OCI-LY1 (cell line): ENCODE results near the gene UFSP2.

Source experiments
- H2AFZ ChIP-seq: fragments of 200-600 bp; sonication (generic), shearing (Covaris generic); 2 replicates; pipeline ENCODE4 v1.6.0; 2014; ENCODE audit warnings: antibody characterized with exemption, mild to moderate bottlenecking, low read length
- H3F3A ChIP-seq: fragments of 200-600 bp; sonication (generic), shearing (Covaris generic); 2 replicates; pipeline ENCODE4 v1.6.0; 2014; ENCODE audit warnings: mild to moderate bottlenecking, antibody characterized with exemption, low read length, moderate library complexity; ENCODE audit not compliant: insufficient read depth
- H3K27ac ChIP-seq: fragments of 200-600 bp; sonication (generic); 2 replicates; pipeline ENCODE4 v1.5.1; 2014; ENCODE audit warnings: low read length, mixed run types, mild to moderate bottlenecking, low read depth; ENCODE audit not compliant: poor library complexity, severe bottlenecking
- H3K27me3 ChIP-seq: fragments of 200-600 bp; sonication (generic); 2 replicates; pipeline ENCODE4 v1.6.0; 2014; ENCODE audit warnings: antibody characterized with exemption, mild to moderate bottlenecking, low read length, moderate library complexity; ENCODE audit not compliant: insufficient read depth
- H3K36me3 ChIP-seq: fragments of 200-600 bp; sonication (generic); 2 replicates; pipeline ENCODE4 v1.6.1; 2014; ENCODE audit warnings: mild to moderate bottlenecking, antibody characterized with exemption, low read length, moderate library complexity, mixed read lengths; ENCODE audit not compliant: insufficient read depth
- H3K4me1 ChIP-seq: fragments of 200-600 bp; sonication (generic); 2 replicates; pipeline ENCODE4 v1.5.1; 2014; ENCODE audit warnings: mild to moderate bottlenecking, low read length, moderate library complexity; ENCODE audit not compliant: insufficient read depth, severe bottlenecking
- H3K4me2 ChIP-seq: fragments of 200-600 bp; sonication (generic), shearing (Covaris generic); 2 replicates; pipeline ENCODE4 v1.6.1; 2014; ENCODE audit warnings: low read length
- H3K4me3 ChIP-seq: fragments of 200-600 bp; sonication (generic); 2 replicates; pipeline ENCODE4 v1.5.1; 2014; ENCODE audit warnings: low read length, low read depth, mild to moderate bottlenecking, mixed read lengths; ENCODE audit not compliant: poor library complexity, severe bottlenecking
- H3K79me2 ChIP-seq: fragments of 200-600 bp; shearing (Covaris generic); 2 replicates; pipeline ENCODE4 v1.6.1; 2016; ENCODE audit warnings: mixed run types, low read length, mixed read lengths; ENCODE audit not compliant: insufficient read depth
- H3K9ac ChIP-seq: fragments of 200-600 bp; sonication (generic), shearing (Covaris generic); 2 replicates; pipeline ENCODE4 v1.6.1; 2014; ENCODE audit warnings: mild to moderate bottlenecking, low read length, mixed read lengths
- H3K9me2 ChIP-seq: fragments of 200-600 bp; sonication (generic), shearing (Covaris generic); 2 replicates; pipeline ENCODE4 v1.6.1; 2014; ENCODE audit warnings: low read depth, mild to moderate bottlenecking, low read length, mixed read lengths
- H3K9me3 ChIP-seq: fragments of 200-600 bp; shearing (Covaris generic); 2 replicates; pipeline ENCODE4 v1.6.1; 2014; ENCODE audit warnings: low read length, mixed read lengths
- H4K20me1 ChIP-seq: fragments of 200-600 bp; sonication (generic), shearing (Covaris generic); 2 replicates; pipeline ENCODE4 v1.6.0; 2016; ENCODE audit warnings: mild to moderate bottlenecking, low read length; ENCODE audit not compliant: insufficient read depth
- EZH2 ChIP-seq: fragments of 200-600 bp; sonication (generic), shearing (Covaris generic); IDR thresholded peaks from 2 replicates; pipeline ENCODE4 v1.8.0; 2017; ENCODE audit warnings: borderline replicate concordance, mixed run types, mild to moderate bottlenecking, antibody characterized with exemption, low read length, moderate library complexity, mixed read lengths
- TF ChIP-seq, protein P1 (sequence below): fragments of 200-600 bp; sonication (generic), shearing (Covaris generic); IDR thresholded peaks from 2 replicates; pipeline ENCODE4 v1.5.1; 2017; ENCODE audit warnings: mild to moderate bottlenecking, antibody characterized with exemption, low read length, moderate library complexity, mixed read lengths

Gene UFSP2

DNA sequence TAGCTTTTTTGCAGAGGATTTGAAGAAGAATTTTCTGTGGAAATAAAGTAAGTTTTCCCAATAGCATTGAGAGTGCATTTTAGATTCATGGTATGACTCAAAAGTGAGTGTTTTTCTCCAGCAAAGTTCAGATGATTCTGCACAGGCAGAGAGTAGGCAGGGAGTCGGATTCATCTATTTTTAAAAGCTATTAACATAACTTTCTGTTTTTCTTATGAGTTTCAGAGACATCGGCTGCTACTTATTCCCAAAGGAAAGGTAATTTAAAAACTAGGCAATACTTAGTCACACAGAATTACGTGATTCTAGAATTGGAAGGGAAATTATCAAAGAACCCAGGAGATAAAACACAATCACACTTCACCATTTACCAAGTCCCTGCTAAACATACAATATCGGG lies 41.3 kb upstream of the UFSP2 start:
- Histone ChIP-seq H2AFZ (no peak overlapping the region), H3K36me3 (no peaks in the 10 kb centered on the region), H3K4me1 (peaks cover 24% of the 10 kb centered on the region), H3F3A (no peaks in the 10 kb centered on the region), H3K9ac (no peak overlapping the region), H4K20me1 (no peaks in the 10 kb centered on the region), H3K9me2 (no peaks in the 10 kb centered on the region), H3K4me2 (no peak overlapping the region), H3K27me3 (no peaks in the 10 kb centered on the region; the same call in 1 of the 2 replicates), H3K79me2 (no peaks in the 10 kb centered on the region), H3K4me3 (no peak overlapping the region), H3K27ac (no peak overlapping the region), H3K9me3 (no peaks in the 10 kb centered on the region)
- TF ChIP-seq, protein P1, sequence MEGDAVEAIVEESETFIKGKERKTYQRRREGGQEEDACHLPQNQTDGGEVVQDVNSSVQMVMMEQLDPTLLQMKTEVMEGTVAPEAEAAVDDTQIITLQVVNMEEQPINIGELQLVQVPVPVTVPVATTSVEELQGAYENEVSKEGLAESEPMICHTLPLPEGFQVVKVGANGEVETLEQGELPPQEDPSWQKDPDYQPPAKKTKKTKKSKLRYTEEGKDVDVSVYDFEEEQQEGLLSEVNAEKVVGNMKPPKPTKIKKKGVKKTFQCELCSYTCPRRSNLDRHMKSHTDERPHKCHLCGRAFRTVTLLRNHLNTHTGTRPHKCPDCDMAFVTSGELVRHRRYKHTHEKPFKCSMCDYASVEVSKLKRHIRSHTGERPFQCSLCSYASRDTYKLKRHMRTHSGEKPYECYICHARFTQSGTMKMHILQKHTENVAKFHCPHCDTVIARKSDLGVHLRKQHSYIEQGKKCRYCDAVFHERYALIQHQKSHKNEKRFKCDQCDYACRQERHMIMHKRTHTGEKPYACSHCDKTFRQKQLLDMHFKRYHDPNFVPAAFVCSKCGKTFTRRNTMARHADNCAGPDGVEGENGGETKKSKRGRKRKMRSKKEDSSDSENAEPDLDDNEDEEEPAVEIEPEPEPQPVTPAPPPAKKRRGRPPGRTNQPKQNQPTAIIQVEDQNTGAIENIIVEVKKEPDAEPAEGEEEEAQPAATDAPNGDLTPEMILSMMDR: no peak
- TF ChIP-seq EZH2: no peak

DNA sequence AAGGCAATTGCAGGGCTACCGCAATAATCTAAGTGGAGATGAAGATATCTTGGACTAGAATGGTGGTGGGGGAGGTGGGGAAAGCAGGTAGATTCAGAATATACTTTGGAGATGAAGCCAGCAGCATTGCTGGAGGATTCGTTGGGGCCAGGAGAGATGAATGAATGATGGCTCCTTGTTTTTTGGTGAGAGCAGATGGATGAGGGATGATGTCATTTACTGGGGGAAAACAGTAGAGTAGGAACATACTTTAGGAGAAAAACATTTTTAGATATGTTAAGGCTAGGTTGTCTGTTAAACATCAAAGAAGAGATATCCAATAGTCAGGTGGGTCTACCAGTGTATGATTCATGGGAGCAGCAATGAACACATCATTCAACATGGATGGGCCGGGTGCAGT lies 39.9 kb upstream of the UFSP2 start:
- no peak overlapping the region for H3K4me2 ChIP-seq
- H3F3A ChIP-seq: no peaks in the 10 kb centered on the region
- no peak overlapping the region for H3K9ac ChIP-seq
- H3K9me2 ChIP-seq: no peaks in the 10 kb centered on the region
- H3K79me2 ChIP-seq: no peaks in the 10 kb centered on the region
- no peaks in the 10 kb centered on the region for H4K20me1 ChIP-seq
- no peak overlapping the region for H3K27ac ChIP-seq
- H3K36me3 ChIP-seq: no peaks in the 10 kb centered on the region
- no peak overlapping the region for H2AFZ ChIP-seq
- H3K27me3 ChIP-seq: no peaks in the 10 kb centered on the region; the same call in 1 of the 2 replicates
- no peaks in the 10 kb centered on the region for H3K9me3 ChIP-seq
- no peak overlapping the region for H3K4me3 ChIP-seq
- peaks cover 19% of the 10 kb centered on the region for H3K4me1 ChIP-seq
- TF ChIP-seq, protein P1: no peak
- no peak for TF ChIP-seq EZH2

DNA sequence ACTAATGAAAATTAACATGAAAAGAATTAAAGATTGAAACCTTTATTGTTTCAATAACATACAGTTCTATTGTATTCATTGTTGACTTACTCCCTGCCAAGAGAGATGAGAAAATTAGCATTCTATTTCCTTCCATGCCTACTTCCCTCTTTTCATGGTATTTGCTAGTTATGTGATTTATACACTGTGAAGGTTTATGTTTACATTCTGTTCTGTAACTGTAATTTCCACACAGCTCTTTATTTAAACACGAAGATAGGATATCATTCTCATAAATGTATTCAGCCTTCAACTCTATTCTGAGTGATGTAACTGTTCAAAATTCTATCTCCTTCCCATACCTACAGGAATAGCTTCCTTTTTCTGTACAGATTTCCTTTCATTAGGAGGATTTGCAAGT lies 39.1 kb upstream of the UFSP2 start:
- no peaks in the 10 kb centered on the region for H3K9me3 ChIP-seq
- H3K4me1 ChIP-seq: peaks cover 11% of the 10 kb centered on the region
- no peak overlapping the region for H3K4me2 ChIP-seq
- no peaks in the 10 kb centered on the region for H3K36me3 ChIP-seq
- H3F3A ChIP-seq: no peaks in the 10 kb centered on the region
- H3K79me2 ChIP-seq: no peaks in the 10 kb centered on the region
- no peak overlapping the region for H3K4me3 ChIP-seq
- no peak overlapping the region for H3K27ac ChIP-seq
- no peaks in the 10 kb centered on the region for H3K9me2 ChIP-seq
- H2AFZ ChIP-seq: no peak overlapping the region
- no peaks in the 10 kb centered on the region; the same call in 1 of the 2 replicates for H3K27me3 ChIP-seq
- H4K20me1 ChIP-seq: no peaks in the 10 kb centered on the region
- no peak overlapping the region for H3K9ac ChIP-seq
- TF ChIP-seq, protein P1: no peak
- no peak for TF ChIP-seq EZH2
